Measurements from ENCODE around the gene CCDC14.

GRCh38 chr3:123939706-123940105, 21.3 kb downstream of the CCDC14 start:
- TF ChIP-seq, protein P1, sequence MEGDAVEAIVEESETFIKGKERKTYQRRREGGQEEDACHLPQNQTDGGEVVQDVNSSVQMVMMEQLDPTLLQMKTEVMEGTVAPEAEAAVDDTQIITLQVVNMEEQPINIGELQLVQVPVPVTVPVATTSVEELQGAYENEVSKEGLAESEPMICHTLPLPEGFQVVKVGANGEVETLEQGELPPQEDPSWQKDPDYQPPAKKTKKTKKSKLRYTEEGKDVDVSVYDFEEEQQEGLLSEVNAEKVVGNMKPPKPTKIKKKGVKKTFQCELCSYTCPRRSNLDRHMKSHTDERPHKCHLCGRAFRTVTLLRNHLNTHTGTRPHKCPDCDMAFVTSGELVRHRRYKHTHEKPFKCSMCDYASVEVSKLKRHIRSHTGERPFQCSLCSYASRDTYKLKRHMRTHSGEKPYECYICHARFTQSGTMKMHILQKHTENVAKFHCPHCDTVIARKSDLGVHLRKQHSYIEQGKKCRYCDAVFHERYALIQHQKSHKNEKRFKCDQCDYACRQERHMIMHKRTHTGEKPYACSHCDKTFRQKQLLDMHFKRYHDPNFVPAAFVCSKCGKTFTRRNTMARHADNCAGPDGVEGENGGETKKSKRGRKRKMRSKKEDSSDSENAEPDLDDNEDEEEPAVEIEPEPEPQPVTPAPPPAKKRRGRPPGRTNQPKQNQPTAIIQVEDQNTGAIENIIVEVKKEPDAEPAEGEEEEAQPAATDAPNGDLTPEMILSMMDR (IDR thresholded peaks at IDR 0.05): no peak
- TF ChIP-seq POLR2A (IDR thresholded peaks at IDR 0.05): no peak
